CD4-positive, alpha-beta T cell treated with Interleukin-4 for 4 hours (primary cell): ENCODE results near the gene XDH.

Experiments
- DNase-seq: peaks from one replicate; pipeline ENCODE4 v3.0.0-alpha.2; 2020

XDH gene

DNA sequence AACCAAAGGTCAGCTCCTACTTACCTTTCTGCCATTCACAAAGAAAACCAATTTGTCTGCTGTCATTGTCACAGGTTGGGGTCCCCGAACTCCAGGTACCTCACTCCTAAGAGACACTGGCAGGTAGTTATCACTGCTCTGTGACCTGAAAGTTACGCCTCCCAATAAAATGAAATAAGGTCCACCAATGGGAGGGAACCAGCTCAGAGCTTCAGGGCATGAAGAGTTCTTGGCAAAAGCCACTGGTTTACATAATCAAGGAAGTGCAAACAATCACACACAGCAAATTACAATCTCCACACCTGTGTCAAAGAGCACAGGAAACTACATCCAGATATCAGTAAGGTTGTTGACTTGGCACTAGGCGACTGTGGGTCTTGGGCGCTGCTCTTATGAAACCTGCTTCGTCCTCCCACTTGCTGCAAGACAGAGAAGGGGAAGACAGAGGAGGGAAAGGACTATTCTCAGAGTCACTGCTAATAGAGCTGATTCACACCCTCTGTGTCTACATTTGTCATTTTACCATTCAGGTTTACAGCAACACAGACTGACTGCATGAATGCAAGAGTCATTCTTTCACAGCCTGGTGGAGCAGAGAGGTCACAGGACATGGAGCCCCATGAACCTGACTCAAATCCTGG lies at the start of gene XDH:
Gene XDH (minus strand): TSS at position 142 of the 641 bp plus-strand sequence. CDS start 76 bp downstream, at position 66.
- DNase-seq = no peak

DNA sequence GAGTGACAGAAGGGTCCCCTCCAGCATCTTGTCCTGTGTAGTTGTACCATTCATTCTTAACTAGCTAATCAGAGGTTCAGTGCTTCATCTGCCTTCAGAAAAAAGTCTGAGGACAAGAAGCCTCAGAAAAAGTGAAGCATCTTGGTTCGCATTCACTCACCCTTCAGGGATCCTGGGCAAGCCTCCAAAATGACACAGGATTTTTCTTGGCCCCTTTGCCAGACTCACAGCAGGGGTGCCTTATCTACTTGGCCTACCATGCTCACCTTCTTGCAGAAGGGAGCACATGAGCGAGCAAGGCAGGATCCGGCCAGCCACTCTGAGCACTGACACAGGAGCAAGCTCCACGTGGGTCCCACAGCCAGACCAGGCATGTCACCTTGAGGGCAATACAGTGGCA lies 43.1 kb upstream of the XDH start:
- no peak for DNase-seq

DNA sequence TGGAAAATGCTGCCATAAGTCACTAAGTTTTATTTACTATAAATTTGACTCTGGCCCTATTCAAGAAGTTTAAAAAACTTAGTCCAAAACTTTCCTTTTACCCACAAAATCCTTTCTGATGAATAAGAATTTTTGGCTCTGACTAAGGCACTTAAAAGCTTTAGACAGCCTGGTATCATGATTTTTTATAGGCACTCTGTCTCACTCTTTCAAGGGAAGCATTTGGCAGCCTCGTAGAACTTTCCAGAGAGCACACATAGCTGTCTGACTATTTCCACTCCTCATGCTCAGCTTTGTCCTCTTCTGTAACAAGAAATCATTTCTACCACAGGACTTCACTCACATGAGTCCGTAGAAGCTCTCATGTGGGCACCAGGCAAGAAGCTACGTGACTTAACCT lies 32.3 kb upstream of the XDH start:
- no peak for DNase-seq

DNA sequence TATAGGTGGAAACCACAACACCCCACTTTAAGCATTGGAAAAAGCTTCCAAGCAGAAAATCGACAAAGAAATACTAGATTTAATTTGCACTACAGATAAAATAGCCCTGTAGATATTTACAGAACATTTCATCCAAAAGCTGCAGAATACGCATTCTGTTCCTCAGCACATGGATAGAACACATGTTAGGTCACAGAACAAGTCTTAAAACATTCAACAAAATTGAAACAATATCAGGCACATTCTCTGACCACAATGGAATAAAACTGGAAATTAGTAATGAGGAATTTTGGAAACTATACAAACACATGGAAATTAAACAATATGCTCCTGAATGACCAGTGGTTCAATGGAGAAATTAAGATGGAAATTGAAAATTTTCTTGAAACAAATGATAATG lies 27.8 kb upstream of the XDH start:
- DNase-seq = no peak

DNA sequence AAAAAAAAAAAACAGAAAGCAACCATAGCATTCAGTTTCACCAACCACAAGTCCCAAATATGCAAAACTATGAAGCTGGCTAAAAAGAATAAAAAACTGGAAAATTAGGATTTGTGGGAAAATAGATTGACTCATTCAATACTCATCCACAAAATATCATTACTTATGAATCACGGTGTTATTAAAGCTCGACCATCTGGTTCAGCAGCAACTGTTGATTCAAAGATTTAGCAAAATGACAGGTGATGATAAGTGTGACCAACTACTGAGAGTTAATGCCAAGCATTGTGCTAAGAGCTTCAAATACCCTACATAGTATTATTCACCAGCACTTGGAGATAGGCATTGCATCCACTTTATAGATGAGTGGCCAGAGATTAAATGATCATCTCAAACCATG lies 26.2 kb upstream of the XDH start:
- DNase-seq = no peak

DNA sequence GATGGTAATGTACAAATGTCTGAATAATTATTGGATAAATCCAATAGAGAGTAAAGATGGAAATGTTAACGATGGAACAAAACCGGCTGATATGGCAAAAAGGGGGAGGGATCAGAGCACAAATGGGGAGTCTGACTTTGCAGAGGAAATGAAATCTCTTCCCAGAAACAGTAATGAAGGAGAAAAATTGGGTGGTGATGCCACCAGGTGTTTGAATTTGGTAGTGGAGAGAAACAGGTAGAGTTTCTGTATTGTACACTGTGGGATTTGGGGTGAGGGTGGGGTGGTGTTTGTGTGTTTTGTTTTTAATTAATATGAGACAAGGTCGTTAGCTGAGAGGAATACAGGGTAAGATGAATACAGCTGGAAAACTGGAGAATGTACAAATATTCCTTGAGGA lies 20.4 kb upstream of the XDH start:
- no peak for DNase-seq

DNA sequence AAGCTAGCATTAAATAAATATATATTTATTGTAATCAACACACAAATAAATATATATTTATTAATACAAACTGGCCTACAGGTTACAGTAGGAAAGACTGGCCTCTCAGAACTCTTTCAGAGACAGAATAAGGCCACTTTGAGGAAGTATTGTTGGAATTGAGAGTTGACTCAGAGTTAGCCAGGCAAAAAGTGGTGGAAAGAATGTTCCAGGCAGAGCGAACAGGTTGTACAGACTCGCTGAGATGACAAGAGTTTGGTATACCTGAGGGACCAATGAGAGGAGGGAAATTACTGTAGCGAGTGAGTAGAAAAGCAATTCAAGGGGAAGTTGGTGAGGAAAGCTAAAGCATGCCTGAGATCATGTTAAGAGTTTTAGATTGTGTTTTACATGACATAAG lies 19.0 kb upstream of the XDH start:
- DNase-seq = no peak

DNA sequence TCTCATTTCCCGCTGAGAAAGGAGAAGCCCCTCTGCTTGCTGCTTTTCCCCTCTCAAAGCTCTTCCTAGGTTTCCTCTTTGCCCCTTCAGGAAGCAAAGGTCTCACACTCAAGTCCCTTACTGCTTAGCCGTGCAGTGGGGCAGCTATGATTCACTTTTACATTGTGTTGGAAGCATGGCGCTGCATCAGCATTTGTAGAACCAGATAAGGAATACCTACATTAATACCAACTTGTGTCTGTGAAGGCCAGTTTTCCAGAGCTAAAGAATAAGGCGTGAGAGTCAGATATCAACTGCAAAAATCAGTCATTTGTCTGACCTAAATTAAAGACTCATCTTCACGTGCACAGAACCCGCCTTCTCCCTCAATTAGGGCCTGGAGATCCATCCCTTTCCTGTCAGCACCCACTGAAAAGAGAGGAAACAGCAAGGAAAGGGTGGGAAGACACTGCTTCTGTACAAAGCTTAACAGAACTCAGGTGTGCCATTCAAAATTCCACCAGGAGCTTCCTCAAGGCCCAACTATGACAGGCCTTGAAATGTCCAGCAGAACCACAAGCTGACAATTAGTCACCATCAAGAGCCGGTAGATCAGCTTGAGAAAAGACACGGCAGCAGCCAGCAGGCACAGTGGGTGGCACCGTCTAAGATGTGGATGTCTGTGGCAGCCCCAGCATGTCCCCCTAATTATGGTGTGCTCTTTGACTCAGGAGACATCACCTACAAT lies 16.1 kb upstream of the XDH start:
- DNase-seq = no peak

DNA sequence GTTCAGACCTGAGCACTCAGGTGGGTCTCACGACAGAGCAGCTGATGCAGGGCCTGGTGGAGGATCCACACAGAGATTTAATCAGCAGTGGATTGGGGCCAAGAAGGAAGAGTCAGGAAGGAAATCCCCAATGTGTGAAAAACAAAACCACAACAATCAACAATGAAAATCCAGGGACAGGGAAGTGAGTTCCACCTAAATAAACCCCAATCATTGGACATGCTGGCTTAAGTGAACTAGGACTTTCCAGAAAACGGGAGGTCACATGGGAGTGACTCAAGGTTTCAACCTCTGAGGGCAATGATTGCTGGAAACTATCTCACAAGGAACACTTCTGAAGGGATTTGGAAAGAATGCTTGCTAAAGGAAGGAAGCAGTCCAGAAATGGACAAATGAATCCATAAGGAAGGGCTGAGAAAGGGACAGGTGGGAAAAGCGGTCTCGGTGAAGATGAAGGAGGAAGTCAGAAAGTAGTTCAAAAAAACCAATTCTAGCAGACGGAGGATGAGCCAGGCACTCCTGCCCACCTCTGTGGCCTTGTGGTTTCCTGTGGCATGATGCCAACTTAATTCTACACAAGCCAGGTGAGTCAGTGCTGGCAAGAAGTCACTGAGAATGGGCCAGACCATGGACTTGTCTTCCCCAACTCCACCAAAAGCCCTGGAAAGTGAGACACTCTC lies 15.4 kb upstream of the XDH start:
- peak; percentile 44 for DNase-seq

DNA sequence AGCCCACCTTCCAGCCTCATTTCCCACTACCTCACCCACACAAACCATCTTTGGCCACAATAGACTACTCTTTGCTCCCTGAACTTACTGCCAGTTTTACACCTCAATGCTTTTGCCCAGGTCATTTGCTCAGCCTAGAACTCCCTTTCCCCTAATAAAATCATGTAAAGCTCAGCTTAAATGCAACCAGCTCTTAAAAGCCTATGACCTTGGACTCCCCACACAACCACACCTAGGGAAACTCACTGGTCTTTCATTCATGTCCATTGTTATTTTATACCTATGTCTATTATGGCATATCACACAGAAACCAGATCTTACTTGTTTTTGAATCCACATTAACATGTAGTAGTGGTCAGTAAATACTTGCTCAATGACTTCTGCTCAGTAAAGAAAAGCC lies 14.5 kb upstream of the XDH start:
- DNase-seq = no peak

DNA sequence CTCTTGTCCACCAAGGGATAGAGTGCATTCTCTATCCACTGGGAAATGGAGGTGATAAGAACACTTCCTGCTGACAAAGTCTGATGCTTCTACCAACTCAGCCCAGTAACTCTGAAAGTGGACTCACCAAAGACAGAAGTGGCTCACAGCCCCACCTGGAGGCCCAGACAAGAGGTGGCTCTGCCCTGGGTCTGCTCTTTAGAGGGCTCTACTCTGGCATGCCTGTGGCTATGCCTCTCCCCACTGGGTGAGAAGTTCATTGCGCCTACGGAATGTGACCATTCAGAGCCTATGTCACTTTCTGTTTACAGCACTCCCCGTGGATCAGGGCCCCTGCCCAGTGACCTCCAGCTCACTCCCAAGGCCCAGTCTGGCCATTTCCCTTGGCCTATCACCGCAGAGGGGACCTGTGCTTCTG lies 13.5 kb upstream of the XDH start:
- no peak for DNase-seq

DNA sequence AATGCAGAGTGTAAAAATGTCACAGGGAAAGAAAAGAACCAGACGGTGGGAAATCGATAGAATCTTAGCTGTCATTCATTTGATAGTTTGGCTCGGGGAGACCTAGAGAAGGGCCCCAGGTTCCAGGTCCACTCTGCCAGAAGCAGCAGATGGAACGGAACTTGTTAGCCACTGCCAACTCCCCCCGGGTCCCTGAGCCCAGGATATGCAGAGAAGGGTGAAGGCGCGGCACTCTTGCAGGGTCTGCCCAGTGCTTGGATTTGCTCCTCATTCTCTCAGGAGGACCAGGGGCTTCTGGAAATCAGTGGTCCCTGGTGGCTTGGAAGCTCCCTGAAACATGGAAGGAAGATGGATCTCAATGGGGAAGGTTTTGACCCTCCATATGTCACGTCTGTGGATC lies 11.6 kb upstream of the XDH start:
- no peak for DNase-seq

DNA sequence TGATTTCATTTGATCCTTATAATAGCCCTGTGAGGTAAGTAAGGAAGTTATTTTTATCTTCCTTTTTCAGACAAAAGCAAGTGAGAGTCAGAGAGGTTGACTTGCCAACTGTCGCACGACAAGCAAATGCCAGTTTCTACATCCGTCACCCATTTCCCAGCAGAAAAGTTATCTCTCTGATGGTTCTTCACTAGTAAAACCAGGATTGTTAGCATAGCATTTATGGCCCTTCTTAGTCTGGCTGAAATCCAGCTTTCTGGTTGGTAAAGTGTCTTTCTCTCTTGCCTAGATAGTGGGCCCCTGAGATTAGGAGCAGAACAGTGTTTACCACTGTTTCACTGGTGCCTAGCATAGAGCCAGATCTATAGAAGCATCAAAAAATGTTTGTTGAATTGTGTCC lies 7.1 kb upstream of the XDH start:
- DNase-seq = no peak

DNA sequence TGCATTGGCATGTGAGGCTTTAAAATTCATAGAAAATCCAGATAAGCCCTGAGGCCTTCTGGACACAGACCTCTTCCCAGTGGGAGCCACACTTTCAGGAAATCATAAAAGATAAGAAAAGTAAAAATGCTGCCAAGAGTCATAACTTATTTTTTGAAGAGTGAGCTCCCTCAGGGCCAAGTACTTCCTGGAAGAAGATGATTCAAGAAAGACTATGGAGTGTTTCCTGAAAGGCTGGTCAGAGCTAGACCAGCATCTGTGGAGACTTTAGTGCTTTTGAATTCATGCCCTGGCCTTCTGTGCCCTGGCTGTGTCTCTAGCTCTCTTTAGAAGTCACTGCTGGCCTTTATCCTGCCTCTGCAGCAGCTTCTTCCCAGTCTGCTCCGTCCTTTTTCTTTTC lies 6.4 kb upstream of the XDH start:
- no peak for DNase-seq

DNA sequence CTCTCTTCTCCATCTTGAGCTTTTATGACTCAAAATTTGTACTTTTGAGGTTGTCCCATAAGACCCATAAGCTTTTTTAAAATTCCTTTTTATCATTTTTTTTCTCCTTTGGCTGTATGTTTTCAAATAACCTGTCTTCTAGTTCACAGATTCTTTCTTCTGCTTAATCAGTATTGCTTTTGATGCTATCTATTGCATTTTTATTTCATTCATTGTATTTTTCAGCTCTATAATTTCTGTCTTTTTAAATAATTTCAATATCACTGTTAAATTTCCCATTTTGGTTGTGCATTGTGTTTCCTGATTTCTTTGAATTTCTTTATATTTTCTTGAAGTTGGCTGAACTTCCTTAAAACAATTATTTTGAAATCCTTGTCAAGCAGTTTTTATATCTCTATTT lies 4.8 kb upstream of the XDH start:
- DNase-seq = no peak

DNA sequence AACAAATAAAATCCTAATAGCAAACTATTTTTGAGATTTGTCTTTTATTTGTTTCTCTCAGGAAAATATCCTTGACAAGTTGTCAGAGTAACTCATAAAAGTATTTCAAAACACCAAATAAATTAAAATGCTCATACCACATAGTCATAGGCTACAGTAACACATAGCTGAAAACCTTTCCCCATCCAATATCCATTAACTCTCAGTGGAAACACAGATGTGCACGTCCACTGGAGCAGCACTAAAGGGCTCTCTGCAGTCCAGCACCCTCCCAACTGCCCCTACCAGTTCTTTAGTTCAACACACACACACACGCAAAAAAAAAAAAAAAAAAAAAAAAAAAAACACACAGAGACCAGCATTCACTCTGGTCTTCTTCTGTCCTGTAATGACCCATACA lies 879 bp upstream of the XDH start:
- DNase-seq = no peak

DNA sequence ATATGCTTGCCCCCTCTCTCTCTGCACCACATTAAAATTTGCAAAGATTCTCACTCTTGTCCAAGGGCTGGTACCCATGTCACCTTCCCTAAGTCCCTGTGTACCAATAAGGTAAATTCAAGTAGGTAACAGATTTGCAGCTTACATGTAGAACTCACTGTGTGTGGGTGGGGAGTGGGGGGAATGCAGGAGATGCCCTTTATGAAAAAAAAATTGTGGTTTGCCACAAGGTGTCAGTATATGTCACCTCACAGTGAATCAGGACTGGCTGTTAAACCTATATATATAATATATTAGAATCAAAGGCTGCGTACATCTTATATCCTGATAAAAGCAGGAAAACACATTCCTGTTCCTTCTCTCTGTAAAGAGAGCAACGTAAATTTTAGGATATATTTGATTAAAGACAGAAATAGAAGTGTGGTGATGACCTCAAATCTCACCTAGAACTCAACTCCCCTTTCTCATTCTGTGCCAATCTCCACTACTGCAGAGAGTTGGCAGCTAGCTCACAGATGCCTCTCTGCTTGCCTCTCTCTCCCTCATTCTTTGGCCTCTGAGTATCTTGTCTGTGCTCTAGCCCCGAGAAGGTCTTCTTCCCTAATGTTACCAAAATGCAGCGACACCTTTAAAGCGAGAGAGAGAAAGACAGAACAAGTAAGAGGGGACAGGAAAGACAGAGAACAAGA lies 536 bp downstream of the XDH start:
- no peak for DNase-seq

DNA sequence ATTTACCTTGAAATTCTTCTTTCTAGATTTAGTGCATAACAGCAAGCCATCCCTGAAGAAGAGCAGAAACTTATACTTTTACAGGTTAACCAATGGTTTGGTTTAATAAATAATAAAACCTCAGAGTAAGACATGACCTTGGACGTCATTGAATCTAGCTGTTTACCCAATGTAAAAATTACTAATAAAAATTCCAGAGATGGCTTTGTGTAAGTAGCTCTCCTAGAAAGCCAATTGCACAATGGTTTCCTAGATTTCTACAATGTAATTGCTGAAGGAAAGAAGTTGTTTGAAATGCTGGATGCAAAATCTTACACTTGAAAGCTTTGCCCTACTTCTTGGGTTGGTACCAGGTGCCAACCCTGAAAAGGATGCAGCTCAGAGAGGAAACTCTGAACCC lies 1.5 kb downstream of the XDH start:
- no peak for DNase-seq

DNA sequence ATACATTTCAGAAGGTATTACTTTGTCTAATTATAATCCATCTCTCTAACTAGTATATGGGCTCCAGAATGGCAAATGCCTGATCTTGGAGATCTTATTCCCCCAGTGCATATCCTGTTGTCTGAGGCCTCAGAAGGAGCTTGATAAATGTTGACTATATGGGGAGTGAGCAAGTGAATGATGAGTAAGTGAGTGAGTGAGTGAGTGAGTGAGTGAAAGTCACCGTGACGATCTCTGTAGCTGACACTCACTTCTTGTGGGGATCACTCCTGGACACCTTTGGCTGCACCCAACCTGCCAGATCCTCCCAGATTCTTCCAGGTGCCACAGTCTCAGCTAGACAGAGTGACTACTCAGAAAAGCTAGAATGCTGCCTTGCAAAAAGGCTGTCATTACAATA lies 2.8 kb downstream of the XDH start:
- no peak for DNase-seq

DNA sequence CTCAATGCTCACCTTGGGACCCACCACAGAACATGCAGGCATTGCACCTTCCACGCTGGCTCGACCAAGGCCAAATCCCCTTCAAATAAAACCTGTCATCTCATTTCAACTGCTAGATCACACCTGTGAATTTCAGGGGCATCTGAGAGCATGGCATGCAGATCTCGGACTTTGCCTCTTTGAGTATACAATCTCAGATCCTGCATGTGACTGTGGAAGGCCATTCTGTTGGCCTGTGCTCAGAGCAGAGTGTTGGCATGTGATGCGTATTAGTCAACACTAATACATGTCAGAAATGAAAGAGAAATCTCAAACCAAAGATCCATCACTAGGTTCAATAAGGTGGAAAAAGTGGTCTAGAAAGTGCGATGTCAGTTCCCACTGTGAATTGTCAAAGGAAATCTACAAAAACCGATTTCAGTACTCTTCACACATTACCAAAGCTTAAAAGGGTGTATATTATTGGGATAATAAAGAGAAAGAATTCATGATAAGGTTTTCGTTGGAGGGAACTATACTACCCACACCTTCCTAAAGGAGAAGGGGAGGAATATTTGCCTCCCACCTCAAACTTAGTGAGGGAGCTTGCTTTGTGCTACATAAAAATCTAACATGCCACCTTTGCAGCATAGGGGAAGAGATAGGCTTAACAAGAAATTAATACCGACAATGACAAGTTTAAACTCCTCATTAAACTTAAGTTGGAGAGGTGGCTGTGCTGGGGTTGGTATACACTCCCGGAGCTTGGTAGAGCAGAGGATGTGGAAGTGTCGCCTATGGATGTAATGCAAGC lies 7.8 kb downstream of the XDH start:
- no peak for DNase-seq

DNA sequence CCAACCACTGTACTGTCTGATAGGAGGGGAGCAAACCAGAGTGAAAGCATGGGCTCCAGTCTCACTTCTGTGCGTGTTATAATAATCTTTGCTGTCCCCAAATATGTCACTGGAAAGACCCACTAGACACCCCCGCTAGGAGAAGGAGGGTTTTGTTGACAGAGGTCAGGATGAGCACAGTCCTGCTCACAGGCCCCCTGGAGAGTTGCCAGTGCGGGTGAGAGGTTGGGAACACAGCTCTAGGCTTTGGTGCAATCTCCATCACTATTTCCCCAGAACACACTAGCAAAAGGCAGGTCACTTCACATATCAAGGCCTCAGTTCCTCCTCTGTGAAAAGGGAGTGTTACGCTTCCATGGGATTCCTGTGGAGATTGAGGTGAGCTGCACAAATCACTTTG lies 9.7 kb downstream of the XDH start:
- no peak for DNase-seq

DNA sequence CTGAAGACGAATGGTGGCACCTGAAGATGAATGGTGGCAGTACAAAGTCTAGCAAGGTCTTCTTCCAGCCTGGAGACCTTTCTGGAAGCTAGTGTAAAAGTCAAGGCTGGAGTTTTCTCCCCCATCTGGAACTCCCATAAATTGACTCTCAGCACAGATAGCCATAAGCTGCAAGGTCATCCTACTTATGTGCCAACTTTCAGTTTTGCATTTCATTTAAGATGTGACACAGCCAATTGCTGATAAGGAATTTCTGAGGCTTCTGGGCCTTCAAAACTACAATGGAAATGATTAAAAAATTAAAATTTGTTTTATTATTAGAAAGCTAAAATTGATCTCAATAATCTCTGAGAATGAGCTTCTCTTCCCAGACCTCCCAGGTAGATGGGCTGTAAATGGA lies 10.2 kb downstream of the XDH start:
- no peak for DNase-seq

DNA sequence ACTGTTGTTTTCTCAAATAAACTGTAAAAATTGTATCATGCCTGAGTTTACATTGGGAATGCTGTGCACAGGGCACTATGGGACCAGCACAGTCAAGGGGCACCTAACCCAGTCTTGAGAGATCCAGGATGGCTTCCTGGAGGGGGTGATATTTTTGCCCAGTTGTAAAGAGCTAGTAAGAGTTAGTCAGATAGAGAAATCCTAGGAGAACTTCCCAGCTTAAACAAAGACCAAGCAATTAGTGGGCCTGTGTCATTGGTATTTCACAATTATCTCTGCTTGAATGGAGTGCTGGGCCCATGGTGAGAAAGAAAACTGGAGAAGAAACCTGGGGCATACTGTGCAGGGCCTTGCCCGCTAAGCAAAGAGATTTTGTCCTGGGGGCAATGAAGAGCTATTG lies 12.2 kb downstream of the XDH start:
- no peak for DNase-seq
